ENCODE measurements around the gene RBM19.

Gene RBM19

GRCh38 chr12:113835433-113835832, 130.7 kb downstream of the RBM19 start:
- no peaks in the 10 kb centered on the region for H3K36me3 ChIP-seq (ENCODE audit: control insufficient read depth, insufficient read depth, low read length)
- H3K27me3 ChIP-seq (ENCODE audit: control insufficient read depth, insufficient read depth, low read length): no peaks in the 10 kb centered on the region
- H3K4me3 ChIP-seq (ENCODE audit: low read length): no peak overlapping the region
- no peaks in the 10 kb centered on the region for H3K9me3 ChIP-seq (ENCODE audit: control insufficient read depth, low read length)
- no peaks in the 10 kb centered on the region for H3K4me1 ChIP-seq (ENCODE audit: control insufficient read depth, insufficient read depth, low read length)
- no peak overlapping the region for H3K9ac ChIP-seq (ENCODE audit: low read length)

- no peak overlapping the region for H3K9ac ChIP-seq (ENCODE audit: low read length)
- no peaks in the 10 kb centered on the region for H3K36me3 ChIP-seq (ENCODE audit: control insufficient read depth, insufficient read depth, low read length)
- no peaks in the 10 kb centered on the region for H3K9me3 ChIP-seq (ENCODE audit: control insufficient read depth, low read length)
Measured at GRCh38 chr12:113833422-113833821, 132.7 kb downstream of the RBM19 start.

GRCh38 chr12:113831476-113831875, 134.6 kb downstream of the RBM19 start:
- Histone ChIP-seq H3K4me1 (ENCODE audit: control insufficient read depth, insufficient read depth, low read length) (no peaks in the 10 kb centered on the region), H3K4me3 (ENCODE audit: low read length) (no peak overlapping the region), H3K9me3 (ENCODE audit: control insufficient read depth, low read length) (no peaks in the 10 kb centered on the region), H3K9ac (ENCODE audit: low read length) (no peak overlapping the region), H3K36me3 (ENCODE audit: control insufficient read depth, insufficient read depth, low read length) (no peaks in the 10 kb centered on the region), H3K27me3 (ENCODE audit: control insufficient read depth, insufficient read depth, low read length) (no peaks in the 10 kb centered on the region)

More at GRCh38 chr12:113833422-113833821, 132.7 kb downstream of the RBM19 start:
- Histone ChIP-seq H3K4me1 (ENCODE audit: control insufficient read depth, insufficient read depth, low read length) (no peaks in the 10 kb centered on the region), H3K27me3 (ENCODE audit: control insufficient read depth, insufficient read depth, low read length) (no peaks in the 10 kb centered on the region), H3K4me3 (ENCODE audit: low read length) (no peak overlapping the region)

- no peaks in the 10 kb centered on the region for H3K9me3 ChIP-seq (ENCODE audit: control insufficient read depth, low read length)
- no peaks in the 10 kb centered on the region for H3K36me3 ChIP-seq (ENCODE audit: control insufficient read depth, insufficient read depth, low read length)
- no peaks in the 10 kb centered on the region for H3K4me1 ChIP-seq (ENCODE audit: control insufficient read depth, insufficient read depth, low read length)
- no peaks in the 10 kb centered on the region for H3K27me3 ChIP-seq (ENCODE audit: control insufficient read depth, insufficient read depth, low read length)
- H3K4me3 ChIP-seq (ENCODE audit: low read length): no peak overlapping the region
- no peak overlapping the region for H3K9ac ChIP-seq (ENCODE audit: low read length)
Measured at GRCh38 chr12:113831016-113831415, 135.1 kb downstream of the RBM19 start.

DNA sequence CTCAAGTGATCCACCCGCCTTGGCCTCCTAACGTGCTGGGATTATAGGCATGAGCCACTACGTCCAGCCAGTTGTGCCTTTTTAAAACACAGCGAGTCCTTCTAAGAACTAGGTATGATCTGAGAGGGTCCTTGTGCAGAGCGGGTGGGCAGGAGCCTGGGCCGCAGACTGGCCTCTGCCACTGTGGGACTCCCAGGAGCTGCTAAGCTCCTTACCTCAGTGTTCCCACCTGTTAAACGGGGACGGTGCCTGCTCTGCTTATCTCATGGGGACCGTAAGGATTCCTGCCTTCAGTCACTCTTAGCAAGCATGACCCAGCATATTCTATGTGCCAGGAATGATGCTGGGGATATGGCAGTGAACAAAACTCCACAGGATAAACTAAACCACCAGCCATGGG, 136.9 kb downstream of the RBM19 start:
- Histone ChIP-seq H3K27me3 (ENCODE audit: control insufficient read depth, insufficient read depth, low read length) (no peaks in the 10 kb centered on the region), H3K4me1 (ENCODE audit: control insufficient read depth, insufficient read depth, low read length) (no peaks in the 10 kb centered on the region), H3K4me3 (ENCODE audit: low read length) (no peak overlapping the region), H3K9me3 (ENCODE audit: control insufficient read depth, low read length) (no peaks in the 10 kb centered on the region), H3K9ac (ENCODE audit: low read length) (no peak overlapping the region), H3K36me3 (ENCODE audit: control insufficient read depth, insufficient read depth, low read length) (no peaks in the 10 kb centered on the region)

DNA sequence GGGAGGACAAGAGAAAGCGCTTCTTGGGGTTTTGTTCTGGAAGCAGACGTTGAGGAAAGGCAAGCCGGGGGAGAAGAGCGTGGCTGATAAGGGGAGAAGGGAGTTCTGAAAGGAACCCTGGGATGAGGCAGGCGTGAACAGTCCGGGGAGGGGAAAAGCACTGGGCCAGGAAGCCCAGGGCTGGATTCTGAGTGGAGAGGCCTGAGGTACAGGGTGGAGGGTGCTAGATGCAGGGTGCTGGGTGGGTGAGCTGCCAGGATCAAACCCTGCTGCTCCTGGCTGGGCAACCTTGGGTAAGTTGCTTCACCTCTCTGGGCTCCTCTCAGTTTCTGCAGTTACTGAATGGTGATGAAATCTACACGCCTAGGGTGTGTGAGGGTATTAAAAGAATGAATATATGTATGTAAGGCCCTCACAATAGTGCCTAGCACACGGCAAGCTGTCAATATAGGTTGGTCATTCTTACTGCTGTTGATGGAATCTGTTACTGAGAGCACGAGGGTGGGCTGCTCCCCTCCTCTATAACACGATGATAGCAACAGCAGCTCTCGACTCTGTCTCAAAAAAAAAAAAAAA, 138.5 kb downstream of the RBM19 start:
- no peak overlapping the region for H3K4me3 ChIP-seq (ENCODE audit: low read length)
- no peaks in the 10 kb centered on the region for H3K27me3 ChIP-seq (ENCODE audit: control insufficient read depth, insufficient read depth, low read length)
- no peaks in the 10 kb centered on the region for H3K9me3 ChIP-seq (ENCODE audit: control insufficient read depth, low read length)
- no peaks in the 10 kb centered on the region for H3K36me3 ChIP-seq (ENCODE audit: control insufficient read depth, insufficient read depth, low read length)
- no peaks in the 10 kb centered on the region for H3K4me1 ChIP-seq (ENCODE audit: control insufficient read depth, insufficient read depth, low read length)
- H3K9ac ChIP-seq (ENCODE audit: low read length): no peak overlapping the region

DNA sequence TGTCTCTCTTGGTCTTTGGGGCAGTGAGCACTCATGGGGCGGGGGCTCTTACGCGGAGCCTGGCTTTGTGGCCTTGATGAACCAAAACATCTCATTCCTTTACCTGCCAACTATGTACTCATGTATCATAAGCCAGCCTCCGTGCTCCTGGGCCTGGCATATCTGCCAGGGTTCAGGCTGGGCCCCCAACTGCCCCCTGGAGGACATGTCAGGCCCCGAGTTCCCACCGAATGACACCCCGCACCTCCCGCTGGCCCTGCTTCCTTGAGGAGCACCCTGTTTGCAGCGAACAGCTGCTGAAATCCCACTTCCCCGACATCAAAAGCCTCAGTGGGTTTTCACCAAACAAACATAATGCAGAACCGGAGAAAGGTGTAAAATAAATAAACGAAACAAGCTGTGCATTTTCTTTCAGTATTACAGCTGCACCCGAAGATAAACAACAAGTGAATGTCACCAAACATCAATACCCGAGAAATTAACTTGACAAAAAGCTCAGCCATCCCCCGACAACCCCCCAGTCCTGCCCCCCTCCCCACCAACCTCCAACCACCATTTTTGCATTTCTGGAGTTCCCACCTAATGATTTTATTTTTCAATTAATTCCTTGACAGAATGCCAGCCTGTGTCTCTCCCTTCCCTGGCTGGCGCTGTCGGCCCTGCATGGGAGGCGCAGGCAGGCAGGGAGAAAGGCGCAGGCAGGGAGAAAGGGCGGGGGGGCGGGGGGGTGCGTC, 139.2 kb downstream of the RBM19 start:
- H3K9ac ChIP-seq (ENCODE audit: low read length): no peak overlapping the region
- no peak overlapping the region for H3K4me3 ChIP-seq (ENCODE audit: low read length)
- H3K27me3 ChIP-seq (ENCODE audit: control insufficient read depth, insufficient read depth, low read length): no peaks in the 10 kb centered on the region
- no peaks in the 10 kb centered on the region for H3K9me3 ChIP-seq (ENCODE audit: control insufficient read depth, low read length)
- H3K4me1 ChIP-seq (ENCODE audit: control insufficient read depth, insufficient read depth, low read length): no peaks in the 10 kb centered on the region
- H3K36me3 ChIP-seq (ENCODE audit: control insufficient read depth, insufficient read depth, low read length): no peaks in the 10 kb centered on the region

- H3K4me3 ChIP-seq (ENCODE audit: low read length): no peak overlapping the region
- H3K9ac ChIP-seq (ENCODE audit: low read length): no peak overlapping the region
- H3K36me3 ChIP-seq (ENCODE audit: control insufficient read depth, insufficient read depth, low read length): no peaks in the 10 kb centered on the region
- H3K27me3 ChIP-seq (ENCODE audit: control insufficient read depth, insufficient read depth, low read length): no peaks in the 10 kb centered on the region
- H3K9me3 ChIP-seq (ENCODE audit: control insufficient read depth, low read length): no peaks in the 10 kb centered on the region
- H3K4me1 ChIP-seq (ENCODE audit: control insufficient read depth, insufficient read depth, low read length): no peaks in the 10 kb centered on the region
Measured at GRCh38 chr12:113825705-113826104, 140.4 kb downstream of the RBM19 start.

DNA sequence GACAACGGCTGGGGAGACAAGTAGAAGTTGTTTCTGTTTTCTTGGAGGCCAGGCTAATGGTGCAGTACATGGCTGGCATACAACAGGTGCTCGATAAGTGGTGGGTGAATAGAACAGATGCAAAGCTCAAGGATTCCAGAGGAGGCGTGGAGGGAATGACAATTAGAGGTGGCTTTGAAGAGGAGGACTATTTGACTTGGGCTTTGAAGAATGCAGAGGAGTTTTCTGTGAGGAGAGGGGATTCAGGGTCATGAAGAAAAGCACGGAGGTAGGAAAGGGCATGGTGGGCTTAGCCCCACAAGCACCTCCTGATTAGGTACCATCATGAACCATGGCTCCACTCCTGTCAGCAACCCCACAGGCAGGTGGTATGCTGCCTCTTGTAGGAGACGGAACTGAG, 142.3 kb downstream of the RBM19 start:
- no peaks in the 10 kb centered on the region for H3K36me3 ChIP-seq (ENCODE audit: control insufficient read depth, insufficient read depth, low read length)
- no peak overlapping the region for H3K9ac ChIP-seq (ENCODE audit: low read length)
- no peaks in the 10 kb centered on the region for H3K9me3 ChIP-seq (ENCODE audit: control insufficient read depth, low read length)
- H3K4me1 ChIP-seq (ENCODE audit: control insufficient read depth, insufficient read depth, low read length): no peaks in the 10 kb centered on the region
- no peak overlapping the region for H3K4me3 ChIP-seq (ENCODE audit: low read length)
- H3K27me3 ChIP-seq (ENCODE audit: control insufficient read depth, insufficient read depth, low read length): no peaks in the 10 kb centered on the region

DNA sequence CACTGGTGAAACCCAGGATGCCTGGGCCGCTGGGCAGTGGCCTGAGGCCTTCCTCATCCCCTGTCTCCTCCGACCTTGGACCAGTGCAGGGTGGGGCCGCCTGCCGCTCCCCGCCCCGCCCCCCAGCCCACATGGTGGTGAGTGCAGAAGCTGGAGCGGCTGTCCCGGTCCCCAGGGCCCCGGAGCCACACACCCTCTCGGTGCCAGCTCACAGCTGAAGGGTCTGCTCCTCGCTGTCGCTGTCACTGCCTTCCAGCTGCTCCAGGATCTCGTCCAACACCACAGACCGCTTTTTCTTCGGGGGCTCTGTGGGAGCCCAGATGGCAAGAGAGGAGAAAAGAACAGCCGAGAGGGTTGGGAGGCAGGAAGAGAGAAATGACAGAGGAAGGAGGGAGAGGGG, 143.1 kb downstream of the RBM19 start:
- Histone ChIP-seq H3K9me3 (ENCODE audit: control insufficient read depth, low read length) (no peaks in the 10 kb centered on the region), H3K9ac (ENCODE audit: low read length) (no peak overlapping the region), H3K27me3 (ENCODE audit: control insufficient read depth, insufficient read depth, low read length) (no peaks in the 10 kb centered on the region), H3K4me1 (ENCODE audit: control insufficient read depth, insufficient read depth, low read length) (no peaks in the 10 kb centered on the region), H3K36me3 (ENCODE audit: control insufficient read depth, insufficient read depth, low read length) (no peaks in the 10 kb centered on the region), H3K4me3 (ENCODE audit: low read length) (no peak overlapping the region)

DNA sequence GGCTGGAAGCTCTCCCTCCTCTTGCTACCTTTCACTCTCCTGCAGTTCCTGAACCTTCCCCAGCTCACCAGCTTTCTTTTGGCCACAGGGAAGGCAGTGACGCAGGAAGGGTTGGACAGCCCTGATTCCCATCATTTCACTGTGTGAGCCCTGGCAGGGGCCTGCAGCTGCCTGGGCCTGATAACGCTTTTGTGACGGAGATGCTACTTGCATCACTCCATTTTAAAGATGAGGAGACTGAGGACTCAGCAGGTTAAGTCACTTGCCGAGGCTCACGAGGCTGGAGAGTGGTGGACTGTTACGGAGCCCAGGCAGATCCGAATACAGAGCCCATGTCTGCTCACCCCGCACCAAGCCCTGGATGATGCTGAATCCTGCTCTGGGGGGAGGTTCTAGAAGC, 145.3 kb downstream of the RBM19 start:
- H3K9ac ChIP-seq (ENCODE audit: low read length): no peak overlapping the region
- no peaks in the 10 kb centered on the region for H3K36me3 ChIP-seq (ENCODE audit: control insufficient read depth, insufficient read depth, low read length)
- H3K27me3 ChIP-seq (ENCODE audit: control insufficient read depth, insufficient read depth, low read length): no peaks in the 10 kb centered on the region
- no peak overlapping the region for H3K4me3 ChIP-seq (ENCODE audit: low read length)
- H3K9me3 ChIP-seq (ENCODE audit: control insufficient read depth, low read length): no peaks in the 10 kb centered on the region
- H3K4me1 ChIP-seq (ENCODE audit: control insufficient read depth, insufficient read depth, low read length): no peaks in the 10 kb centered on the region

DNA sequence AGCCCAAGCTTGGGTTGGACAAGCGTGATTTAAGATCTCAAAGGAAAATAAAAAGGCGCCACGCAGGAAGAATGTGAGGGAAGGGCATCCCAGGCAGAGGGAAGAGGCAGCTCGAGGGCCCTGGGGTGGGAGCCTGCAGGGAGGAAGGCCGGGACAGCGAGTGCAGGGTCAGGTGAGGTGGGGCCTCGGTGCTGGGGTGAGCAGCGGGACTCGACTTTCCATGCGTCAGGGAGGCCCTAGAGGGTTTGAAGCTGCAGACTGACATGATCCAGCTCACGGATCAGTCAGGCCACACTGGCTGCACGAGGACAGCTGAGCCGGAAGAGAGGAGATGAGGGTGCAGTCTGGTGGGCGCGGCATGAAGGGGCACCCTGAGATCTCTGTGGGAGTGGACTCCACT, 145.8 kb downstream of the RBM19 start:
- Histone ChIP-seq H3K4me3 (ENCODE audit: low read length) (no peak overlapping the region), H3K9me3 (ENCODE audit: control insufficient read depth, low read length) (no peaks in the 10 kb centered on the region), H3K27me3 (ENCODE audit: control insufficient read depth, insufficient read depth, low read length) (no peaks in the 10 kb centered on the region), H3K9ac (ENCODE audit: low read length) (no peak overlapping the region), H3K4me1 (ENCODE audit: control insufficient read depth, insufficient read depth, low read length) (no peaks in the 10 kb centered on the region), H3K36me3 (ENCODE audit: control insufficient read depth, insufficient read depth, low read length) (no peaks in the 10 kb centered on the region)
